BLaER1 treated with 17β-estradiol and CSF1 and Interleukin-3, amounts not matched to agents 10 nM and 100 nM (cell line): ENCODE data around the gene GAL3ST2.
"Not testable (repeated sequence)": the region's sequence is repeated elsewhere in the genome, so short reads cannot be mapped to it uniquely, and the experiment has no call there.

ENCODE experiments used
- H3K27ac ChIP-seq, 11 experiments: shearing (Covaris generic); formaldehyde crosslinking; 2 replicates each; pipeline ENCODE4 v1.8.1; 2022
- H3K27me3 ChIP-seq, 11 experiments: shearing (Covaris generic); formaldehyde crosslinking; 2 replicates each; pipeline ENCODE4 v1.8.1; 2022
- H3K36me3 ChIP-seq, 11 experiments: shearing (Covaris generic); formaldehyde crosslinking; 2 replicates each; pipeline ENCODE4 v1.8.1; 2022
- H3K4me1 ChIP-seq, 10 experiments: shearing (Covaris generic); formaldehyde crosslinking; 2 replicates each; pipeline ENCODE4 v1.8.1; 2022
- H3K4me2 ChIP-seq, 11 experiments: shearing (Covaris generic); formaldehyde crosslinking; 2 replicates each; pipeline ENCODE4 v1.8.1; 2022
- H3K4me3 ChIP-seq, 10 experiments: shearing (Covaris generic); formaldehyde crosslinking; 2 replicates each; pipeline ENCODE4 v1.8.1; 2022
- H3K9ac ChIP-seq, 11 experiments: shearing (Covaris generic); formaldehyde crosslinking; 2 replicates each; pipeline ENCODE4 v1.8.1; 2022
- H3K9me3 ChIP-seq, 11 experiments: shearing (Covaris generic); formaldehyde crosslinking; replicated peaks in 1 of 11; 2 replicates each; pipeline ENCODE4 v1.8.1; 2022
- H4K20me1 ChIP-seq, 11 experiments: shearing (Covaris generic); formaldehyde crosslinking; 2 replicates each; pipeline ENCODE4 v1.8.1; 2022
- Cebpa-rat ChIP-seq, 11 experiments: shearing (Covaris generic); IDR thresholded peaks; 2 replicates each; pipeline ENCODE4 v1.8.1; 2022

GAL3ST2 gene

DNA sequence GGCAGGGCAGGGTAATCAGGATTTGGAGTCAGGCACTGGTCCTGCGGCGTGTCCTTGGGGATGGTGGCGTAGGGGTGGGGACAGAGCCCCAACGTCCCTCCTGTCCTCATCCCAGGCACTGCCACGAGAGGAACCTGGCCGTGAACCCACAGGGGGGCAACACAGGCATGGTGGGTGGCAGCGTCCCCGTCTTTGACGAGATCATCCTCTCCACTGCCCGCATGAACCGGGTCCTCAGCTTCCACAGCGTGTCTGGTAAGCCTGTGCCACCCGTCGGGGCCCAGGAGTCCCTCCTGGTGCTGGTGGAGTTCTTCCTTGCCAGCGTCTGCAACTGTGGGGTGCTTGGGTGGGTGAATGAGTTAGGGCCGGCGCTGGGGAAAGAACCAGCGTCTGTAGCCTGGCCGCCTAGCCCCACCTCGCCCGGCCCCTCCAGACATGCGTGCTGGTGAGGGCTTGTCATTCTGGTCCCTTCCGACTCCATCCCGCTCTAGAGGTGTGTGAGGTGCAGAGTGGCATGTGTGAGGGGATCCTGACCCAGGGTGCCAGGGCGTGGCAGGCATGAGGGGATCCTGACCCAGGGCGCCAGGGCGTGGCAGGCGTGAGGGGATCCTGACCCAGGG is 34.2 kb upstream of the GAL3ST2 start:
- peak overlapping the region in 1 of 10 experiments; percentile 5; a peak in 1 of 20 replicates for H3K4me3 ChIP-seq
- peak overlapping the region in 9 of 11 experiments; percentile 69 to 85 (median 78); a peak in 19 of 22 replicates for H3K27ac ChIP-seq
- no peak for TF ChIP-seq Cebpa-rat (IDR thresholded peaks at IDR 0.05)
- no peaks in the 10 kb centered on the region for H3K27me3 ChIP-seq
- H3K9ac ChIP-seq, result peak overlapping the region in 8 of 11 experiments; percentile 31 to 68 (median 46); a peak in 14 of 22 replicates
- H3K4me1 ChIP-seq, result peaks cover 83 to 96% (median 91%) of the 10 kb centered on the region in 10 experiments
- H3K36me3 ChIP-seq, result peaks cover 11 to 50% (median 24%) of the 10 kb centered on the region in 11 experiments; a peak in 19 of 22 replicates
- H3K9me3 ChIP-seq, result peaks cover 0 to 12% (median 4%) of the 10 kb centered on the region in 11 experiments; a peak in 7 of 22 replicates
- H3K4me2 ChIP-seq, result peak overlapping the region; percentile 71 to 99 (median 96)
- peaks cover 0 to 55% (median 6%) of the 10 kb centered on the region in 11 experiments; a peak in 9 of 22 replicates for H4K20me1 ChIP-seq

DNA sequence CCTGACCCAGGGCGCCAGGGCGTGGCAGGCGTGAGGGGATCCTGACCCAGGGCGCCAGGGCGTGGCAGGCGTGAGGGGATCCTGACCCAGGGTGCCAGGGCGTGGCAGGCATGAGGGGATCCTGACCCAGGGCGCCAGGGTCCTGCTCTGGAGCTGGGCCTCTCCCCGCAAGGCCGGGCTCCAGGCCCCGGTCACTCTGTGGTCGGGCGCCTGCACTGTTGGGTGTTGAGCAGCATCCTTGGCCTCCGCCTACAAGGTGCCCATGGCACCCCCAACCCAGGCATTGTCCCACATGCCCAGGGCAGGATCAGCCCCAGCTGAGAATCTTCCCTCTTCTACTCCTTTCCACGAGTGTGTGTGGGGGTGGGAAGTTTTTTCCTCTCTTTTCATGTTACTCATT is 33.6 kb upstream of the GAL3ST2 start:
- not testable (repeated sequence) for H3K27me3 ChIP-seq
- Histone ChIP-seq H3K9ac (peak overlapping the region in 9 of 11 experiments; percentile 43 to 75 (median 66); a peak in 14 of 22 replicates), H3K27ac (peak overlapping the region in 9 of 11 experiments; percentile 69 to 85 (median 78); a peak in 17 of 22 replicates), H3K4me3 (peak overlapping the region in 2 of 10 experiments; percentile 30 to 31; a peak in 2 of 20 replicates), H3K36me3 (peaks cover 15 to 53% (median 29%) of the 10 kb centered on the region in 11 experiments; a peak in 19 of 22 replicates), H3K4me2 (peak overlapping the region; percentile 71 to 99 (median 93)), H3K9me3 (peaks cover 0 to 17% (median 4%) of the 10 kb centered on the region in 11 experiments; a peak in 7 of 22 replicates), H4K20me1 (peaks cover 0 to 49% (median 6%) of the 10 kb centered on the region in 11 experiments; a peak in 9 of 22 replicates), H3K4me1 (peaks cover 77 to 93% (median 85%) of the 10 kb centered on the region in 10 experiments)

- TF ChIP-seq Cebpa-rat (IDR thresholded peaks at IDR 0.05), result no peak
- peaks cover 71 to 87% (median 79%) of the 10 kb centered on the region in 10 experiments for H3K4me1 ChIP-seq
- peaks cover 15 to 51% (median 25%) of the 10 kb centered on the region in 11 experiments; a peak in 20 of 22 replicates for H3K36me3 ChIP-seq
- peaks cover 0 to 17% (median 4%) of the 10 kb centered on the region in 11 experiments; a peak in 7 of 22 replicates for H3K9me3 ChIP-seq
- H3K27me3 ChIP-seq, result no peaks in the 10 kb centered on the region
- H3K9ac ChIP-seq, result peak overlapping the region in 10 of 11 experiments; percentile 36 to 75 (median 66); a peak in 16 of 22 replicates
- peak overlapping the region in 3 of 10 experiments; percentile 12 to 31 (median 30); a peak in 4 of 20 replicates for H3K4me3 ChIP-seq
- H3K4me2 ChIP-seq, result peak overlapping the region; percentile 71 to 99 (median 93)
- H3K27ac ChIP-seq, result peak overlapping the region in 9 of 11 experiments; percentile 69 to 85 (median 78); a peak in 18 of 22 replicates
- H4K20me1 ChIP-seq, result peaks cover 0 to 43% (median under 1%) of the 10 kb centered on the region in 11 experiments; a peak in 9 of 22 replicates
Observed at GRCh38 chr2:241743620-241744019, 33.0 kb upstream of the GAL3ST2 start.

GRCh38 chr2:241744028-241744754 is 32.4 kb upstream of the GAL3ST2 start:
- peaks cover 17 to 53% (median 30%) of the 10 kb centered on the region in 11 experiments; a peak in 21 of 22 replicates for H3K36me3 ChIP-seq
- peaks cover 65 to 84% (median 75%) of the 10 kb centered on the region in 10 experiments for H3K4me1 ChIP-seq
- peaks cover 0 to 37% (median 0%) of the 10 kb centered on the region in 11 experiments; a peak in 8 of 22 replicates for H4K20me1 ChIP-seq
- H3K9me3 ChIP-seq, result peaks cover 0 to 17% (median 4%) of the 10 kb centered on the region in 11 experiments; a peak in 7 of 22 replicates
- H3K4me3 ChIP-seq, result peak overlapping the region in 2 of 10 experiments; percentile 14 to 30; a peak in 2 of 20 replicates
- H3K4me2 ChIP-seq, result peak overlapping the region; percentile 71 to 99 (median 93)
- TF ChIP-seq Cebpa-rat (IDR thresholded peaks at IDR 0.05), result no peak
- H3K27ac ChIP-seq, result peak overlapping the region in 9 of 11 experiments; percentile 69 to 85 (median 78); a peak in 18 of 22 replicates
- H3K9ac ChIP-seq, result peak overlapping the region in 10 of 11 experiments; percentile 36 to 75 (median 66); a peak in 19 of 22 replicates
- H3K27me3 ChIP-seq, result no peaks in the 10 kb centered on the region

GRCh38 chr2:241745276-241745675 is 31.3 kb upstream of the GAL3ST2 start:
- Histone ChIP-seq H3K27ac (peak overlapping the region in 10 of 11 experiments; percentile 12 to 85 (median 76); a peak in 19 of 22 replicates), H3K4me2 (peak overlapping the region; percentile 71 to 99 (median 93)), H4K20me1 (peaks cover 0 to 26% (median 0%) of the 10 kb centered on the region in 11 experiments; a peak in 8 of 22 replicates), H3K27me3 (no peaks in the 10 kb centered on the region), H3K4me1 (peaks cover 61 to 84% (median 75%) of the 10 kb centered on the region in 10 experiments), H3K4me3 (no peak overlapping the region), H3K36me3 (peaks cover 18 to 57% (median 34%) of the 10 kb centered on the region in 11 experiments; a peak in 21 of 22 replicates), H3K9me3 (peaks cover 0 to 17% (median 4%) of the 10 kb centered on the region in 11 experiments; a peak in 7 of 22 replicates), H3K9ac (peak overlapping the region in 9 of 11 experiments; percentile 43 to 75 (median 67); a peak in 18 of 22 replicates)
- TF ChIP-seq Cebpa-rat (IDR thresholded peaks at IDR 0.05), result peak in 1 of 11 experiments; percentile 24; a peak in 2 of 22 replicates

GRCh38 chr2:241746084-241746483 is 30.5 kb upstream of the GAL3ST2 start:
- H3K9me3 ChIP-seq, result peaks cover 0 to 17% (median 4%) of the 10 kb centered on the region in 11 experiments; a peak in 7 of 22 replicates
- peaks cover 61 to 84% (median 75%) of the 10 kb centered on the region in 10 experiments for H3K4me1 ChIP-seq
- peaks cover 18 to 58% (median 34%) of the 10 kb centered on the region in 11 experiments; a peak in 21 of 22 replicates for H3K36me3 ChIP-seq
- H3K4me3 ChIP-seq, result no peak overlapping the region
- H3K27me3 ChIP-seq, result no peaks in the 10 kb centered on the region
- peak overlapping the region in 8 of 11 experiments; percentile 55 to 75 (median 68); a peak in 12 of 22 replicates for H3K9ac ChIP-seq
- peak overlapping the region; percentile 71 to 99 (median 93); a peak in 21 of 22 replicates for H3K4me2 ChIP-seq
- H3K27ac ChIP-seq, result peak overlapping the region in 8 of 11 experiments; percentile 71 to 85 (median 79); a peak in 15 of 22 replicates
- TF ChIP-seq Cebpa-rat (IDR thresholded peaks at IDR 0.05), result no peak
- peaks cover 0 to 21% (median 0%) of the 10 kb centered on the region in 11 experiments; a peak in 6 of 22 replicates for H4K20me1 ChIP-seq

GRCh38 chr2:241748468-241749256 is 28.0 kb upstream of the GAL3ST2 start:
- Histone ChIP-seq H3K9me3 (peaks cover 0 to 17% (median 4%) of the 10 kb centered on the region in 11 experiments; a peak in 7 of 22 replicates), H3K9ac (no peak overlapping the region), H3K36me3 (peaks cover 23 to 80% (median 46%) of the 10 kb centered on the region in 11 experiments; a peak in 21 of 22 replicates), H3K27me3 (no peaks in the 10 kb centered on the region), H3K4me2 (0 out of 22 replicates have a peak overlapping the region, but pooled peaks of 1 of the 11 experiments have one; percentile 89), H3K4me3 (no peak overlapping the region), H4K20me1 (peaks cover 0 to 14% (median 0%) of the 10 kb centered on the region in 11 experiments; a peak in 5 of 22 replicates), H3K4me1 (peaks cover 52 to 73% (median 65%) of the 10 kb centered on the region in 10 experiments), H3K27ac (no peak overlapping the region)
- no peak for TF ChIP-seq Cebpa-rat (IDR thresholded peaks at IDR 0.05)
